HCT116 (cell line): ENCODE measurements around the gene THSD8. TPM values are rescaled to one million over a fixed set of nuclear protein-coding genes. Genes with fewer than 3 reads are reported as not detected.
A peak's percentile ranks its signal among the peaks of the same experiment; 100 is the strongest.

Experiments used
- ATAC-seq: fragments of 200-7000 bp; cut with Tn5 transposase; 2 replicates; pipeline ENCODE4 v1.9.1; 2020; ENCODE audit warnings: mild to moderate bottlenecking, moderate library complexity
- BruUV-seq: library from RNA; stranded (reverse); fragments of 400-500 nt; replicated peaks from 2 replicates; lab custom pipeline; 2021; lab: Mats Ljungman, UMichigan
- CTCF ChIA-PET: fragments of 300-600 bp; sonication (Branson Sonifier 250); formaldehyde crosslinking; loops from one replicate; lab custom pipeline; 2021; ENCODE audit warnings: antibody characterized with exemption; lab: Charles Lee
- POLR2A ChIA-PET: fragments of 300-600, 350-600 bp; sonication (Branson Sonifier 250); formaldehyde crosslinking; loops from one replicate; lab custom pipeline; 2021; ENCODE audit warnings: antibody characterized with exemption; lab: Charles Lee
- RAD21 ChIA-PET, 2 experiments: fragments of 300-600 bp; sonication (Branson Sonifier 250); formaldehyde crosslinking; loops; one replicate each; lab custom pipeline; 2023; ENCODE audit warnings: low total read pairs in 2 of 2; ENCODE audit not compliant: uncharacterized antibody in 2 of 2, unreplicated experiment in 2 of 2, low non-redundant PET in 1 of 2; lab: Charles Lee
- DNase-seq: peaks from one replicate; pipeline ENCODE4 v3.0.0-alpha.2; 2010; ENCODE audit warnings: low read depth, low spot score
- H2AFZ ChIP-seq: fragments of 200-600 bp; shearing (Covaris generic), sonication (generic); 2 replicates; pipeline ENCODE4 v1.6.1; 2017; ENCODE audit warnings: low read depth, mixed run types, mixed read lengths, antibody characterized with exemption, low read length; ENCODE audit not compliant: poor library complexity, severe bottlenecking
- H3K27ac ChIP-seq: 2 replicates; pipeline ENCODE4 v1.5.1; 2012; ENCODE audit warnings: low read depth, low read length
- H3K27me3 ChIP-seq: fragments of 200-600 bp; sonication (generic); 2 replicates; pipeline ENCODE4 v1.6.1; 2016; ENCODE audit warnings: mixed run types, low read length, mixed read lengths; ENCODE audit not compliant: insufficient read depth
- H3K36me3 ChIP-seq, 2 experiments: fragments of 200-500 bp in 1 of 2; fragments of 200-600 bp in 1 of 2; sonication (Bioruptor generic) in 1 of 2; sonication (generic) in 1 of 2; 2 replicates each; pipeline versions ENCODE4 v1.5.1 to v1.6.1; 2014 to 2016; ENCODE audit warnings: low read length in 2 of 2, inconsistent platforms in 1 of 2, mixed read lengths in 1 of 2, mixed run types in 1 of 2; ENCODE audit not compliant: insufficient read depth in 2 of 2, control insufficient read depth in 1 of 2
- H3K4me1 ChIP-seq, 2 experiments: fragments of 200-600 bp in 1 of 2; sonication (generic) in 1 of 2; 2 replicates each; pipeline versions ENCODE4 v1.5.1 to v1.6.1; 2012 to 2017; ENCODE audit warnings: low read length in 2 of 2, inconsistent platforms in 1 of 2, mild to moderate bottlenecking in 1 of 2, mixed read lengths in 1 of 2, mixed run types in 1 of 2, moderate library complexity in 1 of 2; ENCODE audit not compliant: insufficient read depth in 2 of 2, control insufficient read depth in 1 of 2
- H3K4me2 ChIP-seq: fragments of 200-600 bp; sonication (generic); 2 replicates; pipeline ENCODE4 v1.6.1; 2017; ENCODE audit warnings: mixed run types, low read length, mixed read lengths
- H3K4me3 ChIP-seq, 2 experiments: fragments of 200-600 bp in 1 of 2; sonication (generic) in 1 of 2; replicated peaks in 1 of 2; 2 replicates each; pipeline ENCODE4 v1.5.1; 2011 to 2016; ENCODE audit warnings: low read length in 2 of 2, control low read depth in 1 of 2, low read depth in 1 of 2, mild to moderate bottlenecking in 1 of 2, mixed read lengths in 1 of 2, mixed run types in 1 of 2
- H3K79me2 ChIP-seq: fragments of 200-600 bp; sonication (generic); 2 replicates; pipeline ENCODE4 v1.6.1; 2017; ENCODE audit warnings: mild to moderate bottlenecking, mixed run types, low read length, moderate library complexity, mixed read lengths; ENCODE audit not compliant: insufficient read depth
- H3K9ac ChIP-seq: fragments of 200-600 bp; sonication (generic); 2 replicates; pipeline ENCODE4 v1.6.1; 2016; ENCODE audit warnings: low read length, mixed read lengths
- H3K9me2 ChIP-seq: fragments of 200-600 bp; sonication (generic), shearing (Covaris generic); 2 replicates; pipeline ENCODE4 v1.6.1; 2017; ENCODE audit warnings: mixed run types, mild to moderate bottlenecking, moderate library complexity; ENCODE audit not compliant: insufficient read depth
- H3K9me3 ChIP-seq, 2 experiments: fragments of 200-500 bp in 1 of 2; fragments of 200-600 bp in 1 of 2; sonication (Bioruptor generic) in 1 of 2; sonication (generic) in 1 of 2; 2 replicates each; pipeline ENCODE4 v1.6.1; 2014 to 2017; ENCODE audit warnings: low read length in 2 of 2, mixed read lengths in 2 of 2, inconsistent platforms in 1 of 2, low read depth in 1 of 2, mild to moderate bottlenecking in 1 of 2, mixed run types in 1 of 2, moderate library complexity in 1 of 2; ENCODE audit not compliant: control insufficient read depth in 1 of 2, insufficient read depth in 1 of 2
- H4K20me1 ChIP-seq: fragments of 200-600 bp; sonication (generic), shearing (Covaris generic); 2 replicates; pipeline ENCODE4 v1.6.1; 2017; ENCODE audit warnings: mixed run types, mild to moderate bottlenecking, moderate library complexity; ENCODE audit not compliant: insufficient read depth
- ATF3 ChIP-seq: IDR thresholded peaks from 2 replicates; pipeline ENCODE4 v1.6.1; 2012
- EGR1 ChIP-seq: IDR thresholded peaks from 2 replicates; pipeline ENCODE4 v1.6.1; 2012; ENCODE audit warnings: low read depth
- FOSL1 ChIP-seq: IDR thresholded peaks from 2 replicates; pipeline ENCODE4 v1.6.1; 2012; ENCODE audit warnings: low read depth
- RAD21 ChIP-seq: IDR thresholded peaks from 2 replicates; pipeline ENCODE4 v1.6.1; 2012; ENCODE audit warnings: low read depth, mild to moderate bottlenecking
- SP1 ChIP-seq: IDR thresholded peaks from 2 replicates; pipeline ENCODE4 v1.6.1; 2012; ENCODE audit warnings: low read depth
- ZFX ChIP-seq: fragments of 450-650 bp; IDR thresholded peaks from 2 replicates; pipeline ENCODE4 v1.6.1; 2017
- ZNF274 ChIP-seq: fragments of 200-500 bp; sonication (Bioruptor generic); IDR thresholded peaks from 2 replicates; pipeline ENCODE4 v1.6.1; 2014; ENCODE audit warnings: mild to moderate bottlenecking, low read depth, low read length, inconsistent platforms
- intact Hi-C: fragments of 100-400 bp; cut with micrococcal nuclease; formaldehyde crosslinking; loops from 2 replicates; pipeline ENCODE4 v1.10.0; 2022
- total RNA-seq: library from RNA; stranded (reverse); gene quantifications from one replicate; pipeline ENCODE4 v1.2.1, GENCODE V29; 2021; ENCODE audit not compliant: unreplicated experiment
- TF ChIP-seq, protein P1 (sequence below), 3 experiments: fragments of 200-600 bp in 1 of 3; sonication (generic) in 1 of 3; IDR thresholded peaks in 2 of 3; conservative IDR thresholded peaks in 1 of 3; 2 replicates each; pipeline ENCODE4 v1.5.1; 2012 to 2017; ENCODE audit warnings: low read depth in 2 of 3, low read length in 2 of 3, antibody characterized with exemption in 1 of 3, borderline replicate concordance in 1 of 3, control low read depth in 1 of 3, mild to moderate bottlenecking in 1 of 3, mixed read lengths in 1 of 3, mixed run types in 1 of 3, moderate library complexity in 1 of 3; ENCODE audit not compliant: insufficient read depth in 1 of 3
- TF ChIP-seq, protein P2 (sequence below): IDR thresholded peaks from 2 replicates; pipeline ENCODE4 v1.6.1; 2012; ENCODE audit warnings: low read depth

The THSD8 gene
- total RNA-seq, 1 experiment from 2014 or later = 33.3 TPM

DNA sequence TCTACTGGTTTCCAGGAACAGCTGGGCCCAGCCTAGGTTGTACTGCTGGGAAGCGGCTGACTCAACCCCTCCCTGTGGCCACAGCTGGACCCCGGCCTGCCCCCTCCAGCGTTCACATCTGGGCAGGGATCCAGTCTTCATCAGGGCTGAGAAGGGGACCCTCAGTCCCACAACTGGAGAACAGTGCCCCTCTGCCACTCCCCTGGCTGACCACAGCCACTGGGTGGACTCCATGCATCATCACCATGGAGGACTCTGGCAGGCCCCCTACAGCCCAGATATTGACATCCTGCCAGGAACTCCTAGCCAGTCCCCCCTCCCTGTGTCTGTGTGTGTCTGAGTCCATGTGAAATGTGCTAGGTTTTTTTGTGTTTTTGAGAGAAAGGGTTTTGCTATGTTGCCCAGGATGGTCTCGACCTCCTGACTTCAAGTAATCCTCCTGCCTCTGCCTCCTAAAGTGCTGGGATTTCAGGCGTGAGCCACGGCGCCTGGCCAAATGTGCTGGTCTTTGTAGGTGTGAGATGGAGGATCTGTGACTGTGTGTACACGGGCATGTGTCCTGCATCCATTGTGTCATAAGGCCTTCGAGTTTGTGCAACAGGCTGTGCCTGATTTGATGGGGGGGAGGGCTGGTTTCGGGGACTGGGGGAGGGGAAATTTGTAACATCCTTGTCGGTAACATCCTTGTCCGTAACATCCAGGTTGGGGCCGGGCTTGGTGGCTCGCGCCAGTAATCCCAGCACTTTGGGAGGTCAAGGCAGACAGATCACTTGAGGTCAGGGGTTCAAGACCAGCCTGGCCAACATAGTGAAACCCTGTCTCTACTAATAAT, 22.5 kb upstream of the THSD8 start:
- no peak overlapping the region for H2AFZ ChIP-seq
- no TSS peak for BruUV-seq
- H3K9me2 ChIP-seq = no peaks in the 10 kb centered on the region
- RAD21 ChIA-PET = interaction anchor here (0.6 to 2.7 kb wide), 4 partner anchors 9 to 18 kb away, joined by 3 to 15 read pairs (median 6); partner anchors contain the start of gene JUNB (in 1 of the 2)
- H3K36me3 ChIP-seq = no peaks in the 10 kb centered on the region
- peak overlapping the region; percentile 85 for H3K4me2 ChIP-seq
- peaks cover 4% of the 10 kb centered on the region; the same call in 1 of the 2 replicates for H3K79me2 ChIP-seq
- ATAC-seq = no peak
- no peak for DNase-seq
- H3K4me1 ChIP-seq = peaks cover 52 to 80% of the 10 kb centered on the region in 2 experiments
- TF ChIP-seq, protein P1, sequence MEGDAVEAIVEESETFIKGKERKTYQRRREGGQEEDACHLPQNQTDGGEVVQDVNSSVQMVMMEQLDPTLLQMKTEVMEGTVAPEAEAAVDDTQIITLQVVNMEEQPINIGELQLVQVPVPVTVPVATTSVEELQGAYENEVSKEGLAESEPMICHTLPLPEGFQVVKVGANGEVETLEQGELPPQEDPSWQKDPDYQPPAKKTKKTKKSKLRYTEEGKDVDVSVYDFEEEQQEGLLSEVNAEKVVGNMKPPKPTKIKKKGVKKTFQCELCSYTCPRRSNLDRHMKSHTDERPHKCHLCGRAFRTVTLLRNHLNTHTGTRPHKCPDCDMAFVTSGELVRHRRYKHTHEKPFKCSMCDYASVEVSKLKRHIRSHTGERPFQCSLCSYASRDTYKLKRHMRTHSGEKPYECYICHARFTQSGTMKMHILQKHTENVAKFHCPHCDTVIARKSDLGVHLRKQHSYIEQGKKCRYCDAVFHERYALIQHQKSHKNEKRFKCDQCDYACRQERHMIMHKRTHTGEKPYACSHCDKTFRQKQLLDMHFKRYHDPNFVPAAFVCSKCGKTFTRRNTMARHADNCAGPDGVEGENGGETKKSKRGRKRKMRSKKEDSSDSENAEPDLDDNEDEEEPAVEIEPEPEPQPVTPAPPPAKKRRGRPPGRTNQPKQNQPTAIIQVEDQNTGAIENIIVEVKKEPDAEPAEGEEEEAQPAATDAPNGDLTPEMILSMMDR (IDR thresholded peaks at IDR 0.05 in 2 of 3, conservative IDR thresholded peaks at IDR 0.05 in 1 of 3; ENCODE audit: borderline replicate concordance in 1 of 3, insufficient read depth in 1 of 3, low read depth in 2 of 3, low read length in 2 of 3) = 0 out of 6 replicates have a peak, but pooled peaks of 1 of the 3 experiments have one; percentile 21
- TF ChIP-seq ZNF274 (no peak), FOSL1 (no peak), ATF3 (no peak), ZFX (no peak), SP1 (no peak), EGR1 (no peak), RAD21 (no peak)
- TF ChIP-seq, protein P2, sequence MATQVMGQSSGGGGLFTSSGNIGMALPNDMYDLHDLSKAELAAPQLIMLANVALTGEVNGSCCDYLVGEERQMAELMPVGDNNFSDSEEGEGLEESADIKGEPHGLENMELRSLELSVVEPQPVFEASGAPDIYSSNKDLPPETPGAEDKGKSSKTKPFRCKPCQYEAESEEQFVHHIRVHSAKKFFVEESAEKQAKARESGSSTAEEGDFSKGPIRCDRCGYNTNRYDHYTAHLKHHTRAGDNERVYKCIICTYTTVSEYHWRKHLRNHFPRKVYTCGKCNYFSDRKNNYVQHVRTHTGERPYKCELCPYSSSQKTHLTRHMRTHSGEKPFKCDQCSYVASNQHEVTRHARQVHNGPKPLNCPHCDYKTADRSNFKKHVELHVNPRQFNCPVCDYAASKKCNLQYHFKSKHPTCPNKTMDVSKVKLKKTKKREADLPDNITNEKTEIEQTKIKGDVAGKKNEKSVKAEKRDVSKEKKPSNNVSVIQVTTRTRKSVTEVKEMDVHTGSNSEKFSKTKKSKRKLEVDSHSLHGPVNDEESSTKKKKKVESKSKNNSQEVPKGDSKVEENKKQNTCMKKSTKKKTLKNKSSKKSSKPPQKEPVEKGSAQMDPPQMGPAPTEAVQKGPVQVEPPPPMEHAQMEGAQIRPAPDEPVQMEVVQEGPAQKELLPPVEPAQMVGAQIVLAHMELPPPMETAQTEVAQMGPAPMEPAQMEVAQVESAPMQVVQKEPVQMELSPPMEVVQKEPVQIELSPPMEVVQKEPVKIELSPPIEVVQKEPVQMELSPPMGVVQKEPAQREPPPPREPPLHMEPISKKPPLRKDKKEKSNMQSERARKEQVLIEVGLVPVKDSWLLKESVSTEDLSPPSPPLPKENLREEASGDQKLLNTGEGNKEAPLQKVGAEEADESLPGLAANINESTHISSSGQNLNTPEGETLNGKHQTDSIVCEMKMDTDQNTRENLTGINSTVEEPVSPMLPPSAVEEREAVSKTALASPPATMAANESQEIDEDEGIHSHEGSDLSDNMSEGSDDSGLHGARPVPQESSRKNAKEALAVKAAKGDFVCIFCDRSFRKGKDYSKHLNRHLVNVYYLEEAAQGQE = no peak
- H3K27ac ChIP-seq = peak overlapping the region; percentile 96
- no peaks in the 10 kb centered on the region for H3K27me3 ChIP-seq
- no peaks in the 10 kb centered on the region for H3K9me3 ChIP-seq
- peak overlapping the region; percentile 66 to 68 for H3K4me3 ChIP-seq
- no peaks in the 10 kb centered on the region for H4K20me1 ChIP-seq
- CTCF ChIA-PET = interaction anchor here (1.0 to 7.0 kb wide), 5 partner anchors 11 to 56 kb away, joined by 4 to 88 read pairs (median 36); partner anchors contain the start of genes JUNB and RTBDN
- POLR2A ChIA-PET = interaction anchor here (1.3 to 8.8 kb wide), 2 partner anchors 13 to 14 kb away, joined by 6 to 172 read pairs; partner anchors contain the start of gene JUNB
- intact Hi-C loops = loop anchor here (2.0 to 5.0 kb wide), 2 partner anchors 13 to 68 kb away; no protein-coding TSS in a partner anchor
- peak overlapping the region; percentile 78 for H3K9ac ChIP-seq
